ENCODE measurements around the gene FGF14. TPM values are rescaled to one million over a fixed set of nuclear protein-coding genes. Genes with fewer than 3 reads are reported as not detected.

The FGF14 gene
- total RNA-seq, 1 experiment from 2014 or later = 0.22 TPM

DNA sequence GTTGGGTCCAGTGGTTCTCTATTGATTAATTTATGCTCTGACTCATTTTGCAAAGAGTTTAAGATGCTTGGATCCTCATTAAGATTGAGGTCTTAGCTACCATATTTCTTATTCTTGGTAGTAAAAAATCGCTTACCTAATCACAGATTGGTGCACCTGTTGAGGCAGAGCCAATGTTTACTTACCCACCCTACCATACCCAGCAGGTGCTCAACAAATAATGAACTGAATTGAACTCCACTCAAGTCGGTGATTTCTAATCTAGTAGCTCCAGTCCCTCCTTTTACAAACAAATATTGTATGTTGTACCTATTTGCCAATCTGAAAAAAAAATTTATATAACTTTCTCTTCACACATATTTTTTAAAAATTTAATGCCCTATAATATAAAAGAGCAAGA, 361.0 kb downstream of the FGF14 start:
- WGBS (ENCODE audit: extremely low coverage, insufficient read length, low lambda C conversion rate) = no CpG with 5 or more reads among the region's 2 CpGs
- no peak overlapping the region for H3K56ac ChIP-seq (ENCODE audit: insufficient read length, low read depth, low read length)

More for the DNA sequence above, 361.0 kb downstream of the FGF14 start:
- Histone ChIP-seq H2BK5ac (ENCODE audit: insufficient read length, low read length) (no peak overlapping the region), H2AK5ac (ENCODE audit: insufficient read length, low read length) (no peak overlapping the region), H3K18ac (ENCODE audit: insufficient read length, low read depth, low read length) (no peak overlapping the region), H3K79me1 (ENCODE audit: insufficient read depth, low read depth, low read length, poor library complexity, severe bottlenecking) (no peaks in the 10 kb centered on the region), H3K23me2 (ENCODE audit: insufficient read length, low read depth, low read length, poor library complexity, severe bottlenecking) (no peaks in the 10 kb centered on the region), H3K4me2 (ENCODE audit: insufficient read depth, insufficient read length, low read length) (no peak overlapping the region), H2BK120ac (ENCODE audit: low read depth, low read length, poor library complexity, severe bottlenecking) (no peak overlapping the region), H3K4me1 (ENCODE audit: insufficient read depth, low read length) (no peaks in the 10 kb centered on the region), H2BK12ac (ENCODE audit: insufficient read length, low read depth, low read length) (no peak overlapping the region), H4K8ac (replicated peaks; ENCODE audit: insufficient read length, low read depth, low read length) (no peak overlapping the region), H3K9me3 (ENCODE audit: control insufficient read depth, low read depth, low read length) (no peaks in the 10 kb centered on the region), H2AFZ (ENCODE audit: low read length) (no peak overlapping the region), H3K79me2 (ENCODE audit: insufficient read depth, low read length) (no peaks in the 10 kb centered on the region), H3K4ac (ENCODE audit: low read depth, low read length) (no peak overlapping the region), H3K27me3 (ENCODE audit: insufficient read depth, low read length) (no peaks in the 10 kb centered on the region), H3K9ac (ENCODE audit: extremely low read depth, insufficient read length, low read length) (no peak overlapping the region), H4K5ac (ENCODE audit: insufficient read length, low read depth, low read length) (no peak overlapping the region), H2BK15ac (ENCODE audit: low read depth, low read length) (no peak overlapping the region), H3K23ac (ENCODE audit: insufficient read length, low read depth, low read length) (no peak overlapping the region), H4K20me1 (ENCODE audit: control insufficient read depth, insufficient read depth, insufficient read length) (peaks cover 2% of the 10 kb centered on the region), H3K27ac (ENCODE audit: insufficient read length, low read depth, low read length) (no peak overlapping the region), H3K14ac (ENCODE audit: insufficient read depth, low read length) (no peak overlapping the region), H3T11ph (ENCODE audit: low read length) (no peak overlapping the region), H4K91ac (ENCODE audit: insufficient read length, low read depth, low read length) (no peak overlapping the region), H2BK20ac (ENCODE audit: low read depth, low read length, poor library complexity, severe bottlenecking) (no peak overlapping the region)
- TF ChIP-seq, protein P1, sequence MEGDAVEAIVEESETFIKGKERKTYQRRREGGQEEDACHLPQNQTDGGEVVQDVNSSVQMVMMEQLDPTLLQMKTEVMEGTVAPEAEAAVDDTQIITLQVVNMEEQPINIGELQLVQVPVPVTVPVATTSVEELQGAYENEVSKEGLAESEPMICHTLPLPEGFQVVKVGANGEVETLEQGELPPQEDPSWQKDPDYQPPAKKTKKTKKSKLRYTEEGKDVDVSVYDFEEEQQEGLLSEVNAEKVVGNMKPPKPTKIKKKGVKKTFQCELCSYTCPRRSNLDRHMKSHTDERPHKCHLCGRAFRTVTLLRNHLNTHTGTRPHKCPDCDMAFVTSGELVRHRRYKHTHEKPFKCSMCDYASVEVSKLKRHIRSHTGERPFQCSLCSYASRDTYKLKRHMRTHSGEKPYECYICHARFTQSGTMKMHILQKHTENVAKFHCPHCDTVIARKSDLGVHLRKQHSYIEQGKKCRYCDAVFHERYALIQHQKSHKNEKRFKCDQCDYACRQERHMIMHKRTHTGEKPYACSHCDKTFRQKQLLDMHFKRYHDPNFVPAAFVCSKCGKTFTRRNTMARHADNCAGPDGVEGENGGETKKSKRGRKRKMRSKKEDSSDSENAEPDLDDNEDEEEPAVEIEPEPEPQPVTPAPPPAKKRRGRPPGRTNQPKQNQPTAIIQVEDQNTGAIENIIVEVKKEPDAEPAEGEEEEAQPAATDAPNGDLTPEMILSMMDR (conservative IDR thresholded peaks at IDR 0.05) = no peak
- H3K36me3 Mint-ChIP-seq (ENCODE audit: insufficient read depth in 1 of 3, low read depth in 3 of 3) = no peaks in the 10 kb centered on the region
- no peak overlapping the region for H3K4me3 Mint-ChIP-seq
- H3K9me3 Mint-ChIP-seq = no peaks in the 10 kb centered on the region
- DNase-seq = no peak
- peaks cover 0 to 2% of the 10 kb centered on the region in 2 experiments; a peak in 1 of 4 replicates for H3K4me1 Mint-ChIP-seq
- H3K27me3 Mint-ChIP-seq (ENCODE audit: low read depth) = no peaks in the 10 kb centered on the region
- H3K27ac Mint-ChIP-seq = no peak overlapping the region

All from H9 (cell line).